H9 (cell line): ENCODE data around the gene SELL. TPM values are rescaled to one million over a fixed set of nuclear protein-coding genes. Genes with fewer than 3 reads are reported as not detected.

ENCODE experiments used
- DNase-seq: peaks from one replicate; pipeline ENCODE4 v3.0.0-alpha.2; 2017
- H2AFZ ChIP-seq: one replicate; pipeline ENCODE4 v1.6.1; 2013; ENCODE audit warnings: mild to moderate bottlenecking, low read length, control low read depth, moderate library complexity
- H2AK5ac ChIP-seq: 2 replicates; pipeline ENCODE4 v1.6.1; 2013; ENCODE audit warnings: low read length, control low read depth, mixed read lengths; ENCODE audit not compliant: insufficient read length
- H2BK120ac ChIP-seq: one replicate; pipeline ENCODE4 v1.6.1; 2013; ENCODE audit warnings: low read depth, mild to moderate bottlenecking, low read length, control low read depth, inconsistent platforms; ENCODE audit not compliant: poor library complexity, severe bottlenecking
- H2BK12ac ChIP-seq: 2 replicates; pipeline ENCODE4 v1.6.1; 2013; ENCODE audit warnings: low read length, control low read depth, mixed read lengths, low read depth; ENCODE audit not compliant: insufficient read length
- H2BK15ac ChIP-seq: 2 replicates; pipeline ENCODE4 v1.6.1; 2013; ENCODE audit warnings: low read depth, low read length, control low read depth
- H2BK20ac ChIP-seq: one replicate; pipeline ENCODE4 v1.6.1; 2013; ENCODE audit warnings: low read depth, mild to moderate bottlenecking, low read length, control low read depth, inconsistent platforms; ENCODE audit not compliant: poor library complexity, severe bottlenecking
- H2BK5ac ChIP-seq: 2 replicates; pipeline ENCODE4 v1.6.1; 2013; ENCODE audit warnings: low read length, control low read depth, mixed read lengths; ENCODE audit not compliant: insufficient read length
- H3K14ac ChIP-seq: 2 replicates; pipeline ENCODE4 v1.6.1; 2013; ENCODE audit warnings: low read length, control low read depth; ENCODE audit not compliant: insufficient read depth
- H3K18ac ChIP-seq: 2 replicates; pipeline ENCODE4 v1.6.1; 2013; ENCODE audit warnings: low read depth, mild to moderate bottlenecking, mixed read lengths, low read length, control low read depth; ENCODE audit not compliant: insufficient read length
- H3K23ac ChIP-seq: 2 replicates; pipeline ENCODE4 v1.6.1; 2013; ENCODE audit warnings: low read length, control low read depth, mixed read lengths, low read depth; ENCODE audit not compliant: insufficient read length
- H3K23me2 ChIP-seq: 2 replicates; pipeline ENCODE4 v1.6.1; 2013; ENCODE audit warnings: low read depth, mild to moderate bottlenecking, mixed read lengths, low read length, control low read depth; ENCODE audit not compliant: insufficient read length, poor library complexity, severe bottlenecking
- H3K27ac ChIP-seq: 2 replicates; pipeline ENCODE4 v1.5.1; 2013; ENCODE audit warnings: low read length, control low read depth, mixed read lengths, low read depth; ENCODE audit not compliant: insufficient read length
- H3K27me3 ChIP-seq: 2 replicates; pipeline ENCODE4 v1.6.1; 2013; ENCODE audit warnings: low read length, control low read depth, inconsistent platforms; ENCODE audit not compliant: insufficient read depth
- H3K4ac ChIP-seq: 2 replicates; pipeline ENCODE4 v1.6.1; 2013; ENCODE audit warnings: low read depth, mild to moderate bottlenecking, control low read depth, inconsistent platforms, low read length, moderate library complexity
- H3K4me1 ChIP-seq: 2 replicates; pipeline ENCODE4 v1.6.1; 2013; ENCODE audit warnings: low read length, control low read depth, inconsistent platforms; ENCODE audit not compliant: insufficient read depth
- H3K4me2 ChIP-seq: 2 replicates; pipeline ENCODE4 v1.6.1; 2013; ENCODE audit warnings: low read length, control low read depth, mixed read lengths; ENCODE audit not compliant: insufficient read length, insufficient read depth
- H3K56ac ChIP-seq: 2 replicates; pipeline ENCODE4 v1.6.1; 2013; ENCODE audit warnings: low read depth, mild to moderate bottlenecking, mixed read lengths, low read length, control low read depth; ENCODE audit not compliant: insufficient read length
- H3K79me1 ChIP-seq: 2 replicates; pipeline ENCODE4 v1.6.1; 2013; ENCODE audit warnings: low read depth, mild to moderate bottlenecking, moderate library complexity, low read length, control low read depth, inconsistent platforms; ENCODE audit not compliant: insufficient read depth, poor library complexity, severe bottlenecking
- H3K79me2 ChIP-seq: 2 replicates; pipeline ENCODE4 v1.6.1; 2013; ENCODE audit warnings: low read length, control low read depth, inconsistent platforms; ENCODE audit not compliant: insufficient read depth
- H3K9ac ChIP-seq: 2 replicates; pipeline ENCODE4 v1.6.1; 2013; ENCODE audit warnings: low read length, control low read depth, mixed read lengths; ENCODE audit not compliant: insufficient read length; ENCODE audit errors: extremely low read depth
- H3K9me3 ChIP-seq: one replicate; pipeline ENCODE4 v1.6.1; 2013; ENCODE audit warnings: low read depth, low read length, inconsistent platforms; ENCODE audit not compliant: control insufficient read depth
- H3T11ph ChIP-seq: one replicate; pipeline ENCODE4 v1.6.1; 2013; ENCODE audit warnings: mild to moderate bottlenecking, low read length, control low read depth, inconsistent platforms
- H4K20me1 ChIP-seq: one replicate; pipeline ENCODE4 v1.6.1; 2013; ENCODE audit not compliant: control insufficient read depth, insufficient read length, insufficient read depth
- H4K5ac ChIP-seq: 2 replicates; pipeline ENCODE4 v1.6.1; 2013; ENCODE audit warnings: low read depth, mild to moderate bottlenecking, mixed read lengths, low read length, control low read depth; ENCODE audit not compliant: insufficient read length
- H4K8ac ChIP-seq: replicated peaks from 2 replicates; pipeline ENCODE4 v1.6.1; 2013; ENCODE audit warnings: low read length, control low read depth, mixed read lengths, low read depth; ENCODE audit not compliant: insufficient read length
- H4K91ac ChIP-seq: 2 replicates; pipeline ENCODE4 v1.6.1; 2013; ENCODE audit warnings: low read depth, mild to moderate bottlenecking, moderate library complexity, mixed read lengths, low read length, control low read depth; ENCODE audit not compliant: insufficient read length
- H3K27ac Mint-ChIP-seq, 3 experiments: 2 replicates in 2 of 3; 3 replicates in 1 of 3; pipeline ENCODE4 v1.8.0; 2020 to 2021; ENCODE audit warnings: mixed read lengths in 3 of 3, mild to moderate bottlenecking in 1 of 3, moderate library complexity in 1 of 3
- H3K27me3 Mint-ChIP-seq: 2 replicates; pipeline ENCODE4 v1.8.0; 2021; ENCODE audit warnings: low read depth, mild to moderate bottlenecking, moderate library complexity, mixed read lengths
- H3K36me3 Mint-ChIP-seq, 3 experiments: 2 replicates in 2 of 3; 3 replicates in 1 of 3; pipeline ENCODE4 v1.8.0; 2020 to 2021; ENCODE audit warnings: low read depth in 3 of 3, mixed read lengths in 3 of 3; ENCODE audit not compliant: insufficient read depth in 1 of 3
- H3K4me1 Mint-ChIP-seq, 2 experiments: 2 replicates each; pipeline ENCODE4 v1.8.0; 2020; ENCODE audit warnings: mixed read lengths in 2 of 2
- H3K4me3 Mint-ChIP-seq, 2 experiments: 2 replicates in 1 of 2; 3 replicates in 1 of 2; pipeline ENCODE4 v1.8.0; 2020 to 2021; ENCODE audit warnings: mild to moderate bottlenecking in 2 of 2, mixed read lengths in 2 of 2, moderate library complexity in 1 of 2
- H3K9me3 Mint-ChIP-seq, 2 experiments: 2 replicates in 1 of 2; 3 replicates in 1 of 2; pipeline ENCODE4 v1.8.0; 2020; ENCODE audit warnings: mild to moderate bottlenecking in 2 of 2, mixed read lengths in 2 of 2, moderate library complexity in 1 of 2
- CTCF ChIP-seq: fragments of 200-600 bp; sonication (generic); conservative IDR thresholded peaks from 3 replicates; pipeline ENCODE4 v1.8.0; 2021; ENCODE audit warnings: antibody characterized with exemption, mild to moderate bottlenecking
- WGBS: extraction: QIAGEN DNeasy Blood & Tissue Kit; methylation state at CpG from one replicate; pipeline ENCODE4 v1.1.7; 2013; ENCODE audit warnings: missing lambda C conversion rate, low lambda C conversion rate, mixed read lengths; ENCODE audit not compliant: insufficient read length; ENCODE audit errors: extremely low coverage; 5-methylcytosine and 5-hydroxymethylcytosine counted together
- total RNA-seq: library from RNA; stranded (reverse); gene quantifications from 2 replicates; pipeline ENCODE4 v1.2.1, GENCODE V29; 2021

The SELL gene
- total RNA-seq, 1 experiment from 2014 or later = not detected

DNA sequence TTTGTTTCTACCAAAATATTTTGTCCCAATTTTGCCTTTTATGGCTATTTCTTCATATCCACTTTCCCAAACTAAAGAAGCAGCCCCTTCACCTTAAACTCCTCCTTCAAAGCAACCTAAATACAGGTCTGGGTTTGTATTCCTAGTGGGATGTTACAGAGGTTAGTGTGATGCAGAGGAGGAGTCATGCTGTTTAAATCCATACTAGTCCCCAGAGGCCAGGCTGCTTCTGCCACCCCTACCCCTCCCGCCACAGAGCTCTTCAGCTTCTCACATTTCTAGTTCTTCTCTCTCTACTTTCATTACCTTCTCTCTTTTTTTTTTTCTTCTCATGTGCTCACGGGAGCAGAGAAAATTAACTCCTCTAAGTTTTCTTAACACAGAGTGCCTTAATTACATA lies 29.3 kb downstream of the SELL start:
- no peaks in the 10 kb centered on the region; a peak in 1 of 7 replicates for H3K36me3 Mint-ChIP-seq

More for the DNA sequence above, 29.3 kb downstream of the SELL start:
- Mint-ChIP-seq H3K27me3 (peaks cover 4% of the 10 kb centered on the region), H3K4me1 (peaks cover 5 to 8% of the 10 kb centered on the region in 2 experiments), H3K4me3 (no peak overlapping the region), H3K27ac (no peak overlapping the region), H3K9me3 (no peaks in the 10 kb centered on the region; a peak in 1 of 5 replicates)
- Histone ChIP-seq H3K23ac (no peak overlapping the region), H3K56ac (no peak overlapping the region), H3K23me2 (no peaks in the 10 kb centered on the region), H4K8ac (no peak overlapping the region), H2BK5ac (no peak overlapping the region), H3T11ph (no peak overlapping the region), H4K5ac (no peak overlapping the region), H2BK120ac (no peak overlapping the region), H3K27ac (no peak overlapping the region), H3K27me3 (peaks cover 33% of the 10 kb centered on the region), H2AFZ (no peak overlapping the region), H3K79me1 (no peaks in the 10 kb centered on the region), H4K91ac (no peak overlapping the region), H3K4me1 (no peaks in the 10 kb centered on the region), H2AK5ac (no peak overlapping the region), H3K9me3 (no peaks in the 10 kb centered on the region), H3K79me2 (no peaks in the 10 kb centered on the region), H3K14ac (no peak overlapping the region), H2BK20ac (no peak overlapping the region), H3K18ac (no peak overlapping the region), H2BK15ac (no peak overlapping the region), H4K20me1 (no peaks in the 10 kb centered on the region), H3K4ac (no peak overlapping the region), H2BK12ac (no peak overlapping the region), H3K9ac (no peak overlapping the region), H3K4me2 (no peak overlapping the region)
- WGBS = no CpG with 5 or more reads among the region's 2 CpGs
- DNase-seq = no peak
- no peak for TF ChIP-seq CTCF
